ENCODE measurements around the gene COL11A2.

GRCh38 chr6:33187809-33188208 lies 4.5 kb downstream of the COL11A2 start:
- TF ChIP-seq POLR2A (IDR thresholded peaks at IDR 0.05; ENCODE audit: low read depth, low read length) (no peak), POLR2AphosphoS5 (IDR thresholded peaks at IDR 0.05; ENCODE audit: low read depth, low read length) (no peak), TAF1 (IDR thresholded peaks at IDR 0.05; ENCODE audit: low read depth, low read length) (no peak), SPI1 (IDR thresholded peaks at IDR 0.05; ENCODE audit: low read depth, low read length) (no peak)
